ENCODE data around the gene PCED1B. TPM values are rescaled to one million over a fixed set of nuclear protein-coding genes. Genes with fewer than 3 reads are reported as not detected.

The PCED1B gene
- total RNA-seq, 2 donors from 2014 or later = 6.6 to 12.3 TPM

GRCh38 chr12:47158792-47159191, 79.4 kb downstream of the PCED1B start:
- H3K9me3 ChIP-seq = no peaks in the 10 kb centered on the region
- H3K4me3 ChIP-seq = no peak overlapping the region
- ATAC-seq (ENCODE audit: insufficient number of reproducible peaks, low FRiP score, low read depth) = no peak
- H3K27me3 ChIP-seq (replicated peaks; ENCODE audit: insufficient read depth) = no peaks in the 10 kb centered on the region
- H3K36me3 ChIP-seq = no peaks in the 10 kb centered on the region
- no peak overlapping the region for H3K27ac ChIP-seq
- H3K4me1 ChIP-seq (ENCODE audit: control insufficient read depth in 1 of 2, low read depth in 2 of 2) = peaks cover 7 to 15% of the 10 kb centered on the region in 2 donors
- DNase-seq (ENCODE audit: low spot score) = no peak
- TF ChIP-seq CTCF (IDR thresholded peaks at IDR 0.05) = no peak

- Histone ChIP-seq H3K27me3 (replicated peaks; ENCODE audit: insufficient read depth) (no peaks in the 10 kb centered on the region), H3K36me3 (no peaks in the 10 kb centered on the region), H3K4me3 (no peak overlapping the region), H3K4me1 (ENCODE audit: control insufficient read depth in 1 of 2, low read depth in 2 of 2) (peaks cover 7 to 15% of the 10 kb centered on the region in 2 donors), H3K27ac (no peak overlapping the region), H3K9me3 (no peaks in the 10 kb centered on the region)
- TF ChIP-seq CTCF (IDR thresholded peaks at IDR 0.05) = no peak
- no peak for ATAC-seq (ENCODE audit: insufficient number of reproducible peaks, low FRiP score, low read depth)
- DNase-seq (ENCODE audit: low spot score) = no peak
Measured at GRCh38 chr12:47159348-47159747, 79.9 kb downstream of the PCED1B start.

- Histone ChIP-seq H3K9me3 (no peaks in the 10 kb centered on the region), H3K27ac (no peak overlapping the region), H3K36me3 (no peaks in the 10 kb centered on the region), H3K4me1 (ENCODE audit: control insufficient read depth in 1 of 2, low read depth in 2 of 2) (peaks cover 7 to 12% of the 10 kb centered on the region in 2 donors), H3K27me3 (replicated peaks; ENCODE audit: insufficient read depth) (no peaks in the 10 kb centered on the region), H3K4me3 (no peak overlapping the region)
- no peak for TF ChIP-seq CTCF (IDR thresholded peaks at IDR 0.05)
- DNase-seq (ENCODE audit: low spot score) (no peak), ATAC-seq (ENCODE audit: insufficient number of reproducible peaks, low FRiP score, low read depth) (no peak)
Measured at GRCh38 chr12:47160316-47161244, 81.2 kb downstream of the PCED1B start.

- H3K27ac ChIP-seq = no peak overlapping the region
- H3K27me3 ChIP-seq (replicated peaks; ENCODE audit: insufficient read depth) = no peaks in the 10 kb centered on the region
- DNase-seq (ENCODE audit: low spot score) (no peak), ATAC-seq (ENCODE audit: insufficient number of reproducible peaks, low FRiP score, low read depth) (no peak)
- no peaks in the 10 kb centered on the region for H3K36me3 ChIP-seq
- H3K9me3 ChIP-seq = no peaks in the 10 kb centered on the region
- H3K4me3 ChIP-seq = no peak overlapping the region
- H3K4me1 ChIP-seq (ENCODE audit: control insufficient read depth in 1 of 2, low read depth in 2 of 2) = peaks cover 0 to 7% of the 10 kb centered on the region in 2 donors
- TF ChIP-seq CTCF (IDR thresholded peaks at IDR 0.05) = no peak
Measured at GRCh38 chr12:47164116-47164515, 84.7 kb downstream of the PCED1B start.

- Histone ChIP-seq H3K4me3 (no peak overlapping the region), H3K9me3 (no peaks in the 10 kb centered on the region), H3K4me1 (ENCODE audit: control insufficient read depth in 1 of 2, low read depth in 2 of 2) (peaks cover 0 to 7% of the 10 kb centered on the region in 2 donors), H3K27ac (no peak overlapping the region), H3K36me3 (no peaks in the 10 kb centered on the region), H3K27me3 (replicated peaks; ENCODE audit: insufficient read depth) (no peaks in the 10 kb centered on the region)
- DNase-seq (ENCODE audit: low spot score) (no peak), ATAC-seq (ENCODE audit: insufficient number of reproducible peaks, low FRiP score, low read depth) (no peak)
- TF ChIP-seq CTCF (IDR thresholded peaks at IDR 0.05) = no peak
Measured at GRCh38 chr12:47164724-47165439, 85.5 kb downstream of the PCED1B start.
